Uterus (tissue), 2 donors: ENCODE results near the gene TRAT1.

Experiments used
- POLR2A ChIP-seq, 2 donors: fragments of 450-650 bp; IDR thresholded peaks; one replicate each; pipeline ENCODE4 v1.6.1; 2016; ENCODE audit warnings: antibody characterized with exemption in 2 of 2, mild to moderate bottlenecking in 1 of 2, moderate library complexity in 1 of 2
- TF ChIP-seq, protein P1 (sequence below), 4 experiments: fragments of 200-600 bp in 2 of 4; fragments of 450-650 bp in 2 of 4; sonication (generic) in 2 of 4; IDR thresholded peaks; one replicate each; pipeline ENCODE4 v1.5.1; 2016 to 2019; ENCODE audit warnings: antibody characterized with exemption in 4 of 4, mild to moderate bottlenecking in 2 of 4, moderate library complexity in 1 of 4

DNA sequence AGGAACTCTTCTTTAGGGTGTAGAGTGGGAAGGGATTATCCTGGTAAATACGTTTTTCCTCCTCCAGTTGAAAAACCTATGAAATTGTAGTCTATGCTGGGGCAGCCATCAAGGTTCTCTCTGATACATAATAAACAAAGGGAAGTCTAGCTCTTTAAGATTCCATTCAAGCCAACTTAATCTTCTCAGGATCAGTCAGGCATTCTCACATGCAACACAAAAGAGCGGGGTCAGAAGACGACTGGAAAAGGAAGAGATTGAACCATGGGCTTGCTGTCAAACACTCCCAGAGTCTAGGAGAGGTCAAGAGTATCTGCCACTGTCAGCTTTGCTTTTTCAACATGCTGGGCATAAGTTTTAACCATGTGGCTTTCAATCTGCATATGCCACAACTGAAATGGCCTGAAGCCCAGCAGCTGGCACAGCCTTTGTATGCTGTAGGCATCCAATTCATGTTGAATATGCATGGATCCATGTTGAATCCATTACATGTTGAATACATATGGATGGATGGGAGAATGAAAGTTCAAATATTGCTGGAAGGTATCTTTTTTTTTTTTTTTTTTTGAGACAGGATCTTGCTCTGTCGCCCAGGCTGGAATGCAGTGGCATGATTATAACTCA, 8.5 kb downstream of the TRAT1 start:
- TF ChIP-seq, protein P1, sequence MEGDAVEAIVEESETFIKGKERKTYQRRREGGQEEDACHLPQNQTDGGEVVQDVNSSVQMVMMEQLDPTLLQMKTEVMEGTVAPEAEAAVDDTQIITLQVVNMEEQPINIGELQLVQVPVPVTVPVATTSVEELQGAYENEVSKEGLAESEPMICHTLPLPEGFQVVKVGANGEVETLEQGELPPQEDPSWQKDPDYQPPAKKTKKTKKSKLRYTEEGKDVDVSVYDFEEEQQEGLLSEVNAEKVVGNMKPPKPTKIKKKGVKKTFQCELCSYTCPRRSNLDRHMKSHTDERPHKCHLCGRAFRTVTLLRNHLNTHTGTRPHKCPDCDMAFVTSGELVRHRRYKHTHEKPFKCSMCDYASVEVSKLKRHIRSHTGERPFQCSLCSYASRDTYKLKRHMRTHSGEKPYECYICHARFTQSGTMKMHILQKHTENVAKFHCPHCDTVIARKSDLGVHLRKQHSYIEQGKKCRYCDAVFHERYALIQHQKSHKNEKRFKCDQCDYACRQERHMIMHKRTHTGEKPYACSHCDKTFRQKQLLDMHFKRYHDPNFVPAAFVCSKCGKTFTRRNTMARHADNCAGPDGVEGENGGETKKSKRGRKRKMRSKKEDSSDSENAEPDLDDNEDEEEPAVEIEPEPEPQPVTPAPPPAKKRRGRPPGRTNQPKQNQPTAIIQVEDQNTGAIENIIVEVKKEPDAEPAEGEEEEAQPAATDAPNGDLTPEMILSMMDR (IDR thresholded peaks at IDR 0.05), result no peak
- no peak for TF ChIP-seq POLR2A (IDR thresholded peaks at IDR 0.05)
